Amniotic epithelial cell (primary cell): ENCODE results near the gene HSFX2.
"Not testable (repeated sequence)": the region's sequence is repeated elsewhere in the genome, so short reads cannot be mapped to it uniquely, and the experiment has no call there.

Source experiments
- DNase-seq: peaks from one replicate; pipeline ENCODE4 v3.0.0-alpha.2; 2010; ENCODE audit warnings: low read depth

HSFX2 gene

GRCh38 chrX:149595214-149595613 is at the start of gene HSFX2:
TSS of gene HSFX2 (minus strand) at chrX:149595314. CDS start at chrX:149594700, 614 bp downstream.
- not testable (repeated sequence) for DNase-seq

- DNase-seq, result no peak
These were observed 48.4 kb upstream of the HSFX2 start for GRCh38 chrX:149643496-149643895.

GRCh38 chrX:149641835-149642234 is 46.7 kb upstream of the HSFX2 start:
- DNase-seq, result no peak

GRCh38 chrX:149641432-149641831 is 46.3 kb upstream of the HSFX2 start:
- no peak for DNase-seq

GRCh38 chrX:149639568-149639967 is 44.5 kb upstream of the HSFX2 start:
- DNase-seq, result no peak

- DNase-seq, result peak; percentile 11
These were observed 43.7 kb upstream of the HSFX2 start for GRCh38 chrX:149638860-149639259.

GRCh38 chrX:149633511-149633910 is 38.4 kb upstream of the HSFX2 start:
- no peak for DNase-seq

GRCh38 chrX:149631234-149632165 is 36.4 kb upstream of the HSFX2 start, which contains the start of gene TMEM185A:
TSS of gene TMEM185A (minus strand) at chrX:149631792. CDS start at chrX:149631580, 212 bp downstream.
- peak; percentile 4 for DNase-seq

- peak; percentile 45 for DNase-seq
These were observed 35.6 kb upstream of the HSFX2 start for GRCh38 chrX:149630681-149631233.

GRCh38 chrX:149629730-149630387 is 34.7 kb upstream of the HSFX2 start:
- no peak for DNase-seq

GRCh38 chrX:149628768-149629167 is 33.7 kb upstream of the HSFX2 start:
- peak; percentile 46 for DNase-seq

GRCh38 chrX:149628280-149628679 is 33.2 kb upstream of the HSFX2 start:
- no peak for DNase-seq

GRCh38 chrX:149626829-149627228 is 31.7 kb upstream of the HSFX2 start:
- peak; percentile 82 for DNase-seq

- DNase-seq, result not testable (repeated sequence)
These were observed 24.5 kb upstream of the HSFX2 start for GRCh38 chrX:149619662-149620061.

GRCh38 chrX:149618871-149619270 is 23.8 kb upstream of the HSFX2 start:
- DNase-seq, result no peak

GRCh38 chrX:149611623-149612175 is 16.6 kb upstream of the HSFX2 start:
- no peak for DNase-seq

GRCh38 chrX:149610511-149610910 is 15.4 kb upstream of the HSFX2 start:
- DNase-seq, result no peak

GRCh38 chrX:149607699-149608098 is 12.6 kb upstream of the HSFX2 start:
- no peak for DNase-seq

GRCh38 chrX:149605248-149605885 is 10.3 kb upstream of the HSFX2 start:
- DNase-seq, result not testable (repeated sequence)

- not testable (repeated sequence) for DNase-seq
These were observed 3.5 kb upstream of the HSFX2 start for GRCh38 chrX:149598603-149599002.

- not testable (repeated sequence) for DNase-seq
These were observed 829 bp upstream of the HSFX2 start for GRCh38 chrX:149595943-149596342.

- not testable (repeated sequence) for DNase-seq
These were observed 4.1 kb downstream of the HSFX2 start for GRCh38 chrX:149590993-149591392.
